Putamen (tissue), 1 donor: ENCODE measurements around the gene MAP1B.
"Not testable (repeated sequence)": the region's sequence is repeated elsewhere in the genome, so short reads cannot be mapped to it uniquely, and the experiment has no call there.

Experiments
- DNase-seq: peaks from one replicate; pipeline ENCODE4 v3.0.0-alpha.2; 2016; ENCODE audit warnings: low spot score

Gene MAP1B

GRCh38 chr5:72161951-72162350, 54.7 kb downstream of the MAP1B start:
- DNase-seq: no peak

GRCh38 chr5:72163349-72163983, 56.2 kb downstream of the MAP1B start:
- no peak for DNase-seq

- DNase-seq: peak; percentile 83
These were observed 59.0 kb downstream of the MAP1B start for GRCh38 chr5:72166070-72166979.

GRCh38 chr5:72167257-72167656, 60.0 kb downstream of the MAP1B start:
- no peak for DNase-seq

GRCh38 chr5:72167804-72168203, 60.5 kb downstream of the MAP1B start:
- no peak for DNase-seq

GRCh38 chr5:72170101-72170500, 62.8 kb downstream of the MAP1B start:
- DNase-seq: no peak

- DNase-seq: not testable (repeated sequence)
These were observed 63.9 kb downstream of the MAP1B start for GRCh38 chr5:72171181-72171580.

GRCh38 chr5:72171667-72172066, 64.4 kb downstream of the MAP1B start:
- DNase-seq: no peak

- no peak for DNase-seq
These were observed 65.5 kb downstream of the MAP1B start for GRCh38 chr5:72172786-72173185.

- DNase-seq: no peak
These were observed 70.3 kb downstream of the MAP1B start for GRCh38 chr5:72177538-72177937.

- peak; percentile 77 for DNase-seq
These were observed 71.9 kb downstream of the MAP1B start for GRCh38 chr5:72179028-72179815.

- no peak for DNase-seq
These were observed 72.7 kb downstream of the MAP1B start for GRCh38 chr5:72179816-72180440.

GRCh38 chr5:72180925-72181324, 73.7 kb downstream of the MAP1B start:
- no peak for DNase-seq

- no peak for DNase-seq
These were observed 75.4 kb downstream of the MAP1B start for GRCh38 chr5:72182686-72183085.

- DNase-seq: no peak
These were observed 75.8 kb downstream of the MAP1B start for GRCh38 chr5:72183101-72183520.

- DNase-seq: no peak
These were observed 77.1 kb downstream of the MAP1B start for GRCh38 chr5:72184408-72184807.

- DNase-seq: no peak
These were observed 78.4 kb downstream of the MAP1B start for GRCh38 chr5:72185496-72186329.

- DNase-seq: no peak
These were observed 80.3 kb downstream of the MAP1B start for GRCh38 chr5:72187388-72188075.

- DNase-seq: no peak
These were observed 80.9 kb downstream of the MAP1B start for GRCh38 chr5:72188166-72188565.

- no peak for DNase-seq
These were observed 81.9 kb downstream of the MAP1B start for GRCh38 chr5:72189146-72189545.

- DNase-seq: no peak
These were observed 84.1 kb downstream of the MAP1B start for GRCh38 chr5:72191404-72191803.
